Measurements from ENCODE around the gene BACH2. TPM values are rescaled to one million over a fixed set of nuclear protein-coding genes. Genes with fewer than 3 reads are reported as not detected.

Gene BACH2
- total and polyA plus RNA-seq, 10 of the 15 experiments (the other 5 are each of a cell fraction or from before 2014, with no cell fraction given) = 0.03 to 0.28 (median 0.04) TPM; not detected in 3

GRCh38 chr6:89952686-89953085, 344.0 kb downstream of the BACH2 start:
- Histone ChIP-seq H3K27me3 (replicated peaks in 1 of 2; ENCODE audit: control insufficient read depth in 2 of 2, insufficient read depth in 2 of 2, low read length in 1 of 2) (peaks cover 0 to 3% of the 10 kb centered on the region in 2 experiments; a peak in 1 of 4 replicates), H3K9me3 (replicated peaks; ENCODE audit: control insufficient read depth, insufficient read depth, low read length) (no peaks in the 10 kb centered on the region), H3K79me2 (ENCODE audit: control insufficient read depth, insufficient read depth, low read length) (no peaks in the 10 kb centered on the region), H3K4me1 (ENCODE audit: control insufficient read depth, insufficient read depth, low read length) (no peaks in the 10 kb centered on the region), H3K9ac (ENCODE audit: control insufficient read depth, insufficient read depth, low read length) (no peak overlapping the region), H3K36me3 (ENCODE audit: control insufficient read depth in 2 of 2, insufficient read depth in 2 of 2, low read length in 1 of 2) (no peaks in the 10 kb centered on the region), H3K4me3 (no peak overlapping the region), H3K27ac (ENCODE audit: control insufficient read depth, insufficient read depth) (no peak overlapping the region), H3K4me2 (ENCODE audit: control insufficient read depth, insufficient read depth) (no peak overlapping the region), H2AFZ (ENCODE audit: control insufficient read depth, low read depth, low read length) (no peak overlapping the region), H4K20me1 (ENCODE audit: control insufficient read depth, insufficient read depth) (no peaks in the 10 kb centered on the region)
- ATAC-seq (no peak; the same call in 2 of the 3 replicates), FAIRE-seq (no peak), DNase-seq (ENCODE audit: low read depth, low spot score) (no peak)
- WGBS (ENCODE audit: insufficient coverage, insufficient replicate concordance, low lambda C conversion rate, missing lambda C conversion rate) = 23% methylated on average over 4 of the region's 4 CpGs
- ChIA-PET POLR2A (no interaction called here), SMC1A (ENCODE audit: uncharacterized antibody, unreplicated experiment) (no interaction called here), CTCF (interaction anchor here (1.1 to 1.2 kb wide), 2 partner anchors 12 to 527 kb away, joined by 3 to 4 read pairs; no protein-coding TSS in a partner anchor), RAD21 (ENCODE audit: unreplicated experiment) (no interaction called here)
- in situ Hi-C loops (cut with MboI) (no loop called here), intact Hi-C loops (cut with micrococcal nuclease; ENCODE audit: unreplicated experiment) (no loop called here)
- TF ChIP-seq STAT3 (IDR thresholded peaks at IDR 0.05; ENCODE audit: low read depth, low read length) (no peak), RUNX3 (IDR thresholded peaks at IDR 0.05; ENCODE audit: low read length) (peak; percentile 21; the same call in 1 of the 2 replicates)
- no TSS peak for BruUV-seq (replicated peaks)

GRCh38 chr6:89952105-89952671, 344.5 kb downstream of the BACH2 start:
- ChIA-PET SMC1A (ENCODE audit: uncharacterized antibody, unreplicated experiment) (no interaction called here), CTCF (interaction anchor here (1.1 to 2.0 kb wide), 3 partner anchors 11 to 527 kb away, joined by 3 to 9 read pairs (median 4); no protein-coding TSS in a partner anchor), RAD21 (ENCODE audit: unreplicated experiment) (no interaction called here), POLR2A (no interaction called here)
- Histone ChIP-seq H3K9ac (ENCODE audit: control insufficient read depth, insufficient read depth, low read length) (no peak overlapping the region), H3K4me3 (no peak overlapping the region), H3K4me1 (ENCODE audit: control insufficient read depth, insufficient read depth, low read length) (no peaks in the 10 kb centered on the region), H3K79me2 (ENCODE audit: control insufficient read depth, insufficient read depth, low read length) (no peaks in the 10 kb centered on the region), H4K20me1 (ENCODE audit: control insufficient read depth, insufficient read depth) (no peaks in the 10 kb centered on the region), H3K9me3 (replicated peaks; ENCODE audit: control insufficient read depth, insufficient read depth, low read length) (no peaks in the 10 kb centered on the region), H3K4me2 (ENCODE audit: control insufficient read depth, insufficient read depth) (no peak overlapping the region), H3K36me3 (ENCODE audit: control insufficient read depth in 2 of 2, insufficient read depth in 2 of 2, low read length in 1 of 2) (no peaks in the 10 kb centered on the region), H3K27me3 (replicated peaks in 1 of 2; ENCODE audit: control insufficient read depth in 2 of 2, insufficient read depth in 2 of 2, low read length in 1 of 2) (peaks cover 0 to 3% of the 10 kb centered on the region in 2 experiments; a peak in 1 of 4 replicates), H2AFZ (ENCODE audit: control insufficient read depth, low read depth, low read length) (no peak overlapping the region), H3K27ac (ENCODE audit: control insufficient read depth, insufficient read depth) (no peak overlapping the region)
- no peak for TF ChIP-seq JUND (IDR thresholded peaks at IDR 0.05; ENCODE audit: low read depth, low read length)
- no peak for TF ChIP-seq FOXM1 (IDR thresholded peaks at IDR 0.05; ENCODE audit: low read depth, low read length)
- TF ChIP-seq RAD21 (IDR thresholded peaks at IDR 0.05; ENCODE audit: insufficient read depth, low read depth, low read length) = no peak
- no peak for TF ChIP-seq BHLHE40 (IDR thresholded peaks at IDR 0.05; ENCODE audit: borderline replicate concordance in 1 of 2, low read depth in 2 of 2, low read length in 1 of 2)
- intact Hi-C loops (cut with micrococcal nuclease; ENCODE audit: unreplicated experiment) (no loop called here), in situ Hi-C loops (cut with MboI) (no loop called here)
- WGBS (ENCODE audit: insufficient coverage, insufficient replicate concordance, low lambda C conversion rate, missing lambda C conversion rate) = 2% methylated on average over 6 of the region's 6 CpGs
- FAIRE-seq (no peak), DNase-seq (ENCODE audit: low read depth, low spot score) (no peak), ATAC-seq (no peak)
- BruUV-seq (replicated peaks) = no TSS peak
